SKM-1 (cell line): ENCODE measurements around the gene APOL4.
"Not testable (repeated sequence)": the region's sequence is repeated elsewhere in the genome, so short reads cannot be mapped to it uniquely, and the experiment has no call there.

Experiments used
- DNase-seq: peaks from one replicate; lab custom pipeline; 2025; ENCODE audit not compliant: unreplicated experiment; lab: John Stamatoyannopoulos, UW

The APOL4 gene

GRCh38 chr22:36156119-36156514 lies 45.5 kb downstream of the APOL4 start:
- no peak for DNase-seq

GRCh38 chr22:36155702-36156101 lies 45.9 kb downstream of the APOL4 start:
- DNase-seq, result no peak

DNA sequence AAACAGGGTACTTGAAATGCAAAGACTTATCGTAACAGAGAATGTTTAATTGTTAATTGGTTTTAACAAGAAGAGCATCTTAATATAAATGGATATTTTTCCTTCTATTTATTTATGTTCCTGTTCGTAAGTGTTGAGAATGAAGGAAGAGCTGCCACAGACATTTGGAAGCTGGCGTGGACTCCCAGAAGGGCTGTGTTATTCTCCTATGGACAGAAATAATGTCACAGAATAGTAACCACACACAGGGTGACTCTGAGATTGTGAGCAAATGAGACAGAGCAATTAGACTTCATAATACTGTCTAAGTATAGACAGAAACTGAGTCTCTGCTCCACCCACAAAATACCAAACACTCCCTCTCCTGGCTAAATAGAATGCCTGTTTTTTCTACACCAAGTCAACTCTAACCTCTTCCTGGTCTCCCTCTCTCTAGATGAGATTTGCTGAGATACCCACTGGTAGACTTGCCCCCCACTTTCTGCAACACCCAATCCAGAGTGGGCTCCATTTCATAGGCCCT lies 47.1 kb downstream of the APOL4 start:
- DNase-seq, result no peak

- DNase-seq, result no peak
Observed at GRCh38 chr22:36153501-36154422, 47.8 kb downstream of the APOL4 start.

- not testable (repeated sequence) for DNase-seq
Observed at GRCh38 chr22:36152821-36153220, 48.8 kb downstream of the APOL4 start.

DNA sequence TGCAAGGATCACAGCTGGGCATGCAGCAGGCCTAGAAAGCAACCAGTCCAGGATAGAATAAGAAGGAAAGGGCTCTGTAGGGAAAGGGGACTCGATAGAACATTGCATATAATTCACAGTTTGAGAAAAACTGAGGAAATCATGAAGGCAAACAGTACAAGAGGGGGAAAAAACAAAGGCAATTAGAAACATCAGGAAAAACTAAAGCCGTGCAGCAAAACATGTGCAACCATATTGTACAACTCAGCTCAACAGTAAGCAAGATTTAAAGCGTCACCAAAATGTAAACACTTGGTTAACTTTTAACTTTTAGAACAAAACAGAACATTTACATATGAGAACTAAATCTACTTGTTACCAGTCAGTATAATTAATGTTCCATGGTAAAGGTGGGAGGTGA lies 49.5 kb downstream of the APOL4 start:
- DNase-seq, result no peak

DNA sequence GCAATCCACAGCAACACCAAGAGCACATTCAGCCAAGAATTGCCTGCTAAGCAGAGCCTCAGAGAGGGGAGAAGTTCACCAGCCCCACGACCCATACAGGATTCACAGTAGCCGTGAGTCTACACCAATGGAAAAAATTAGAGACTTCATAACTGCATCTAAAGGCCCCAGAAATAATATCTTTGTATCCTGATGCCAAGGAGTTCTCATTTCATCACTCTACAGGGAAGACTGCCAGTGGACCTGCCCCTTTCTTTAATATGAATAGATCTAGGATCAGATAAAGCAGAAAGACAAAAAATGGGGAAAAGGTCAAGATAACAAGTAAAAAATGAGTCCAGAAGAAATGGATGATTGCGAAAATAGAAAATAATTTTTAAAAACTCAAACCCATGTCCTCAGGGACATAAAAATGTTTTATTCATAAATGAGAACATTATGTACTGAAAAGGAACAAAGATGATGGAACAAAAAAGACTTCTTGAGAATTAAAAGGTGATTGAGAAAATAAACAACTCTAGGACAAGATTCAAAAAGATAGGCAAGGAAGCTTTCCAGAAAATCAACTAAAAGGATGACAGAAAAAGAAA lies 50.5 kb downstream of the APOL4 start:
- DNase-seq, result no peak

DNA sequence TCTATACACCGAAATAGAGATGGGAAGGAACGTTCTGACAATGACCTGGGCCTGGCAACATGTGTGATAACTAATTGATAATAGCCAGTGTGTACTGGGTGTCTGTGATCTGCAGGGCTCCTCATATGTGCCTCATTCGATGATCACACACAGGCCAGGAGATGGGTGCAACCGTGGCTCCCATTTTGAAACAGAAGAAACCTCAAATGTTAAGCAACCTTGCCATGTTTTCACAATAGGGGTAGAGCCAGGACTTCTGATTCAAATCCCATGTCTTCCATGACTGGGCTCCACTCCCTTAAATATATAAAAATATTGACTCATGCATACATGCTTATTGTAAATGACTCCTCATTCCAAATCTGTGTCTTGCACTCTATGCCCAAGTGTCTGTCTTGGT lies 52.2 kb downstream of the APOL4 start:
- no peak for DNase-seq

DNA sequence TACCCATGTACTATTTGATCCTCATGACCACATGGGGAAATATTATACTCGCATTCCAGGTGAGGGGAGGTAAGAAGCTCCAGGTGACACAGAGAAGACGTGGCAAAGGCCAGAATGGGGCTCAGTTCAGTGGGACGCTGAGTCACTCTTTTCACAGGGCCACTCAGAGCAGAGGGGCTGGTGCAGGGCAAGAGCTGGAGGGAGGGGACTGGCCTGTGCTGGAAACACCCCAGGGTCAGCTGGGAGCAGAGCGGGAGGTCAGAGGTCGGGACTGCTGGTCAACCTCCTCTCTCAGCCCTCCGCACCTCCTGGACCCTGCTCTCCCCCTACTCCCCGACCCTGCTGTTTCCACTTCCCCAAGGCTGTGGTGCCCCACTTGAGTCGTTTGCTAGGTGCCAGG lies 53.2 kb downstream of the APOL4 start:
- DNase-seq, result no peak

GRCh38 chr22:36147196-36147791 lies 54.3 kb downstream of the APOL4 start:
- DNase-seq, result no peak

DNA sequence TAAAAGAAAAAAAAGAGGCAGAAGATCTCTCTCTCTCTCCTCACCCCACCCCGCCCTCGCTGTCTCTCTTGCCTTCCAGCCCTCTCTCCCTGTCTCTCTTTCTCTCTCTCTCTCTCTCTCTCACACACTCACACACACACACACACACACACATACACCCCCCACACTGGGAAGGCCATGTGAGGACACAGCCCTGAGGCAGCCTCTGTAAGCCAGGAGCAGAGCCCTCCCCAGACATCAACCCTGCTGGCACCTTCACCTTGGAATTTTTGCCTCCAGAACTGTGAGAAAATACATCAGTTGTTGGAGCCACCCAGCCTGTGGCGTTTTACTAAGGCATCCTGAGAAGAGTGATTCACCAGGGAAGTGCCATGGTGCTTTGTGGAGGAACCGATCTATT lies 55.7 kb downstream of the APOL4 start:
- DNase-seq, result no peak

GRCh38 chr22:36144886-36145541 lies 56.6 kb downstream of the APOL4 start:
- DNase-seq, result no peak

GRCh38 chr22:36143956-36144355 lies 57.7 kb downstream of the APOL4 start:
- no peak for DNase-seq

GRCh38 chr22:36143066-36143815 lies 58.4 kb downstream of the APOL4 start:
- DNase-seq, result no peak

DNA sequence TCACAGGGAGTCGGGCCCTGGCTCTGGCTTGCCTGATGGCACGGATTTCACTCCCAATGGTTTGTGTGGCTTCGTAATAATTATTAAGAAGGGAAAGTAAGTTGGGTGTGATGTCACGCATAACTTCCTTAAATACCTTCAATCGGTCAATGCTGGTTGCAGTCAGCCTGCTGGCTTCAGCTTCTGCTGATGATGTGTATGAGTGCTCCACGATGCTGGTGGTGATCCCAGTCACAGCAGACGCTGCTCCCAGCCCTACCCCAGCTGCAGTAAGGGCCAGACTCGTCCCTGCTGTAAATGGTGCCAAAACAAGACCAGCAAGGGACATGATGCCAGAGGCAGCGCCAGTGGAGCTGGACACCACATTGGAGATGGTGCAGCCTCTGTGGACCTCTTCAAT lies 60.1 kb downstream of the APOL4 start:
- DNase-seq, result no peak
